ENCODE results near the gene ANTXRL. TPM values are rescaled to one million over a fixed set of nuclear protein-coding genes. Genes with fewer than 3 reads are reported as not detected.
"Not testable (repeated sequence)": the region's sequence is repeated elsewhere in the genome, so short reads cannot be mapped to it uniquely, and the experiment has no call there.

Gene ANTXRL
- total RNA-seq, 1 experiment from 2014 or later: 0.26 TPM

- no peaks in the 10 kb centered on the region for H3K9me3 ChIP-seq (ENCODE audit: insufficient read depth, low read depth)
- H3K27ac ChIP-seq: no peak overlapping the region
- H3K4me3 ChIP-seq: no peak overlapping the region
- intact Hi-C loops (cut with micrococcal nuclease; ENCODE audit: unreplicated experiment): no loop called here
- H3K4me1 ChIP-seq (replicated peaks; ENCODE audit: insufficient read depth): peaks cover 7% of the 10 kb centered on the region; the same call in 1 of the 2 replicates
- BruUV-seq (replicated peaks): no TSS peak
- TF ChIP-seq, protein P1, sequence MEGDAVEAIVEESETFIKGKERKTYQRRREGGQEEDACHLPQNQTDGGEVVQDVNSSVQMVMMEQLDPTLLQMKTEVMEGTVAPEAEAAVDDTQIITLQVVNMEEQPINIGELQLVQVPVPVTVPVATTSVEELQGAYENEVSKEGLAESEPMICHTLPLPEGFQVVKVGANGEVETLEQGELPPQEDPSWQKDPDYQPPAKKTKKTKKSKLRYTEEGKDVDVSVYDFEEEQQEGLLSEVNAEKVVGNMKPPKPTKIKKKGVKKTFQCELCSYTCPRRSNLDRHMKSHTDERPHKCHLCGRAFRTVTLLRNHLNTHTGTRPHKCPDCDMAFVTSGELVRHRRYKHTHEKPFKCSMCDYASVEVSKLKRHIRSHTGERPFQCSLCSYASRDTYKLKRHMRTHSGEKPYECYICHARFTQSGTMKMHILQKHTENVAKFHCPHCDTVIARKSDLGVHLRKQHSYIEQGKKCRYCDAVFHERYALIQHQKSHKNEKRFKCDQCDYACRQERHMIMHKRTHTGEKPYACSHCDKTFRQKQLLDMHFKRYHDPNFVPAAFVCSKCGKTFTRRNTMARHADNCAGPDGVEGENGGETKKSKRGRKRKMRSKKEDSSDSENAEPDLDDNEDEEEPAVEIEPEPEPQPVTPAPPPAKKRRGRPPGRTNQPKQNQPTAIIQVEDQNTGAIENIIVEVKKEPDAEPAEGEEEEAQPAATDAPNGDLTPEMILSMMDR (conservative IDR thresholded peaks at IDR 0.05): no peak
- TF ChIP-seq EZH2 (IDR thresholded peaks at IDR 0.05; ENCODE audit: low read depth): no peak
- H3K79me2 ChIP-seq (ENCODE audit: low read depth): no peaks in the 10 kb centered on the region
- H2AFZ ChIP-seq: no peak overlapping the region
- H4K20me1 ChIP-seq (ENCODE audit: insufficient read depth): no peaks in the 10 kb centered on the region
- H3K4me2 ChIP-seq: no peak overlapping the region
- no peaks in the 10 kb centered on the region for H3F3A ChIP-seq (ENCODE audit: insufficient read depth, low read depth)
- POLR2A ChIA-PET (ENCODE audit: unreplicated experiment): no interaction called here
- no peak for DNase-seq
- no peaks in the 10 kb centered on the region for H3K27me3 ChIP-seq (ENCODE audit: insufficient read depth, low read depth)
- CTCF ChIA-PET: no interaction called here
- H3K9me2 ChIP-seq (ENCODE audit: insufficient read depth): no peaks in the 10 kb centered on the region
- H3K36me3 ChIP-seq (ENCODE audit: low read depth): no peaks in the 10 kb centered on the region
Observed at GRCh38 chr10:46266306-46266985, 20.4 kb upstream of the ANTXRL start.

DNA sequence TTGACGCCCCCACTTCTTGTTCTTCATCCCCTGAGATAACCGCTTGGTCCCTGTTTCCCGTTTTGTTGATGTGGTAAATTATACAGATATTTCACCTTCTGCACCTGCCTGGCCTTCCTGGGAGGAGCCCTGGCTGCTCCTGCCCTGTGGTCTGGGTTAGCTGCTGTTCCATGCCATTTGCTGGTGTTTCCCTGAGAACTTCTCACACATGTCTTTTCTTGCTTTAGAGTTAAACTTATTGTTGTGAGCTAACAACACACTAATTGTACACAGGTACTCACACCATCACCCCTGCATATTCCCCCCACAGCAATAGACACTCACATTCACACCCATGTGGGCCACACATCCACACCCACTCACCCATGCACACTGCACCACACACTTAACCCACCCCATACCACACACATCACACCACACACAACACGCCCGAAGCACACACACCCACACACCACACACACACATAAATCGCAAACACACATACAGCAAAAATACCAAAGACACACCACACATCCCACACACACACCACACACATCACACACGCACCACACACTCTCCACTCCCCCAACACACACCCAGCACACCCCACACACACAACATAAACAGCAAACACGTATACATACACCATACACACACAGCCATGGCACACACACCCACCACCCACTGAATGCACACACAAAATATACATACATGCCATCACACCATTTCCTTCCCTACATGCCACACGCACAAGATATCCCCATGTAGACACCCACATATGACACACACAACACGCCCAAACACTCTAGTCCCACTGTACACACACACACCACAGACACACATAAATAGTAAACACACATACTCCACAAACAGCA, 19.4 kb upstream of the ANTXRL start:
- Histone ChIP-seq H3K4me1 (replicated peaks; ENCODE audit: insufficient read depth) (peaks cover 7% of the 10 kb centered on the region; the same call in 1 of the 2 replicates), H3K9me2 (ENCODE audit: insufficient read depth) (no peaks in the 10 kb centered on the region), H3K9me3 (ENCODE audit: insufficient read depth, low read depth) (no peaks in the 10 kb centered on the region), H2AFZ (no peak overlapping the region), H3K36me3 (ENCODE audit: low read depth) (no peaks in the 10 kb centered on the region), H4K20me1 (ENCODE audit: insufficient read depth) (no peaks in the 10 kb centered on the region), H3F3A (ENCODE audit: insufficient read depth, low read depth) (no peaks in the 10 kb centered on the region), H3K4me2 (no peak overlapping the region), H3K79me2 (ENCODE audit: low read depth) (no peaks in the 10 kb centered on the region), H3K27ac (no peak overlapping the region), H3K27me3 (ENCODE audit: insufficient read depth, low read depth) (no peaks in the 10 kb centered on the region), H3K4me3 (no peak overlapping the region)
- ChIA-PET CTCF (no interaction called here), POLR2A (ENCODE audit: unreplicated experiment) (no interaction called here)
- TF ChIP-seq, protein P1 (conservative IDR thresholded peaks at IDR 0.05): no peak
- no peak for TF ChIP-seq EZH2 (IDR thresholded peaks at IDR 0.05; ENCODE audit: low read depth)
- DNase-seq: no peak
- BruUV-seq (replicated peaks): no TSS peak
- intact Hi-C loops (cut with micrococcal nuclease; ENCODE audit: unreplicated experiment): no loop called here

DNA sequence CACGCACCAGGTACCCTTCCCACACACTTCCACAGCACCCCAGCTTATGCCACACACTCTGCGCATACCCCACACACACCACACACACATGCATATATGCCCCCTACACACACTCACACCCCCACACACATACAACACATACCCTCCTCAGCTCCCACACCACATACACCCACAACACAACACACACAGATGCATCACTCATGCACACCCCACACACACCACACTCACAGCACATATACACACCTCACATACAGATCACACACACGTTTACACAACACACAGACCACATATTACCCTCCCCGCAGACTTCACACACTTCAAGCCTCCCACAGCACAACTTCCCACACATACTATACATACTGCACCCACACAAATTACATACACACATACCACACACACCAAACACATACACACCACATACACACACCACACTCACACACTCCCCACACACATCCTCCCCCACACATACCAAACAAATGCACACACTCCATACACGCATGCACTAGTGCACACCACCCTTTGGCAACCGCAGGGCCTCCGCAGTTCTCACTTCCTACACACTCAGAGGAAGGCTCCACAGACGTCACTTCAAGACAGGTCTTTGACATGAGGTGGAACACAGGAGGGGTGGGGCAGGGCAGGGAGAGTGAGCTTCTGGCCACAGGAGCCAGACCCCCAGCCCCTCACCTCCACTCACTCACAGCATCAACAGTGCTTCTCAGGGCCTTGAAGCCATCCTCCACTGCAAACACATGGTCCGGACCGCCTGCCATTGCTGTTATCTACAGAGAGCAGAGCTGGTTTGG, 18.5 kb upstream of the ANTXRL start:
- POLR2A ChIA-PET (ENCODE audit: unreplicated experiment): no interaction called here
- Histone ChIP-seq H3K4me1 (replicated peaks; ENCODE audit: insufficient read depth) (peaks cover 7% of the 10 kb centered on the region; the same call in 1 of the 2 replicates), H3K4me2 (no peak overlapping the region), H3K36me3 (ENCODE audit: low read depth) (no peaks in the 10 kb centered on the region), H2AFZ (no peak overlapping the region), H3F3A (ENCODE audit: insufficient read depth, low read depth) (no peaks in the 10 kb centered on the region), H3K79me2 (ENCODE audit: low read depth) (no peaks in the 10 kb centered on the region), H3K27me3 (ENCODE audit: insufficient read depth, low read depth) (no peaks in the 10 kb centered on the region), H3K4me3 (no peak overlapping the region), H3K27ac (no peak overlapping the region), H3K9me2 (ENCODE audit: insufficient read depth) (no peaks in the 10 kb centered on the region), H3K9me3 (ENCODE audit: insufficient read depth, low read depth) (no peaks in the 10 kb centered on the region), H4K20me1 (ENCODE audit: insufficient read depth) (no peaks in the 10 kb centered on the region)
- intact Hi-C loops (cut with micrococcal nuclease; ENCODE audit: unreplicated experiment): no loop called here
- no TSS peak for BruUV-seq (replicated peaks)
- CTCF ChIA-PET: no interaction called here
- DNase-seq: no peak
- TF ChIP-seq EZH2 (IDR thresholded peaks at IDR 0.05; ENCODE audit: low read depth): no peak
- TF ChIP-seq, protein P1 (conservative IDR thresholded peaks at IDR 0.05): no peak

GRCh38 chr10:46269554-46270053, 17.2 kb upstream of the ANTXRL start:
- POLR2A ChIA-PET (ENCODE audit: unreplicated experiment); H3F3A ChIP-seq (ENCODE audit: insufficient read depth, low read depth); DNase-seq; H3K27ac ChIP-seq; H2AFZ ChIP-seq; H3K4me3 ChIP-seq; intact Hi-C loops (cut with micrococcal nuclease; ENCODE audit: unreplicated experiment); CTCF ChIA-PET; H3K36me3 ChIP-seq (ENCODE audit: low read depth); H3K4me2 ChIP-seq; H3K9me3 ChIP-seq (ENCODE audit: insufficient read depth, low read depth); H3K4me1 ChIP-seq (replicated peaks; ENCODE audit: insufficient read depth); H4K20me1 ChIP-seq (ENCODE audit: insufficient read depth); BruUV-seq (replicated peaks); H3K27me3 ChIP-seq (ENCODE audit: insufficient read depth, low read depth); H3K9me2 ChIP-seq (ENCODE audit: insufficient read depth); H3K79me2 ChIP-seq (ENCODE audit: low read depth): not testable (repeated sequence)
